Astrocyte (in vitro differentiated cells and primary cell): ENCODE results near the gene TGIF1. TPM values are rescaled to one million over a fixed set of nuclear protein-coding genes. Genes with fewer than 3 reads are reported as not detected.

Experiments used
- DNase-seq: peaks from one replicate; pipeline ENCODE4 v3.0.0-alpha.2; 2010; ENCODE audit warnings: low read depth
- FAIRE-seq: peaks from 2 replicates; lab custom pipeline; 2011; peaks lifted over from hg19 to GRCh38; lab: Jason Lieb, UNC
- H2AFZ ChIP-seq: 2 replicates; pipeline ENCODE4 v1.6.0; 2012; ENCODE audit warnings: low read depth, low read length, inconsistent platforms
- H3K27ac ChIP-seq: 2 replicates; pipeline ENCODE4 v1.5.1; 2011; ENCODE audit warnings: low read depth, low read length, inconsistent platforms
- H3K27me3 ChIP-seq: 2 replicates; pipeline ENCODE4 v1.6.0; 2011; ENCODE audit warnings: low read length, inconsistent platforms; ENCODE audit not compliant: insufficient read depth
- H3K36me3 ChIP-seq: 2 replicates; pipeline ENCODE4 v1.5.1; 2011; ENCODE audit warnings: low read length, inconsistent platforms; ENCODE audit not compliant: insufficient read depth
- H3K4me1 ChIP-seq: 2 replicates; pipeline ENCODE4 v1.5.1; 2011; ENCODE audit warnings: low read length, inconsistent platforms; ENCODE audit not compliant: insufficient read depth
- H3K4me2 ChIP-seq: 2 replicates; pipeline ENCODE4 v1.6.0; 2012; ENCODE audit warnings: low read length, inconsistent platforms
- H3K4me3 ChIP-seq: 2 replicates; pipeline ENCODE4 v1.5.1; 2011; ENCODE audit warnings: low read depth, mild to moderate bottlenecking, low read length, inconsistent platforms; ENCODE audit not compliant: insufficient read depth
- H3K79me2 ChIP-seq: 2 replicates; pipeline ENCODE4 v1.6.0; 2012; ENCODE audit warnings: mild to moderate bottlenecking, low read length, inconsistent platforms; ENCODE audit not compliant: insufficient read depth
- H3K9ac ChIP-seq: 2 replicates; pipeline ENCODE4 v1.6.0; 2012; ENCODE audit warnings: mild to moderate bottlenecking, low read length, inconsistent platforms
- H3K9me3 ChIP-seq: 2 replicates; pipeline ENCODE4 v1.5.1; 2012; ENCODE audit warnings: low read depth, mild to moderate bottlenecking, low read length, inconsistent platforms; ENCODE audit not compliant: insufficient read depth
- H4K20me1 ChIP-seq: 2 replicates; pipeline ENCODE4 v1.6.0; 2012; ENCODE audit warnings: low read length, inconsistent platforms; ENCODE audit not compliant: insufficient read depth
- H3K27ac Mint-ChIP-seq: one replicate; pipeline ENCODE4 v1.8.0; 2021; ENCODE audit warnings: mild to moderate bottlenecking, mixed read lengths; ENCODE audit not compliant: unreplicated experiment
- H3K27me3 Mint-ChIP-seq: one replicate; pipeline ENCODE4 v1.8.0; 2021; ENCODE audit warnings: low read depth, mixed read lengths; ENCODE audit not compliant: unreplicated experiment
- H3K36me3 Mint-ChIP-seq: one replicate; pipeline ENCODE4 v1.8.0; 2021; ENCODE audit warnings: low read depth, mixed read lengths; ENCODE audit not compliant: unreplicated experiment
- H3K4me1 Mint-ChIP-seq: one replicate; pipeline ENCODE4 v1.8.0; 2021; ENCODE audit warnings: low read depth, mixed read lengths; ENCODE audit not compliant: unreplicated experiment
- H3K4me3 Mint-ChIP-seq: one replicate; pipeline ENCODE4 v1.8.0; 2021; ENCODE audit warnings: mild to moderate bottlenecking, moderate library complexity, mixed read lengths; ENCODE audit not compliant: unreplicated experiment
- H3K9me3 Mint-ChIP-seq: one replicate; pipeline ENCODE4 v1.8.0; 2021; ENCODE audit warnings: mild to moderate bottlenecking, mixed read lengths; ENCODE audit not compliant: unreplicated experiment
- EZH2 ChIP-seq: IDR thresholded peaks from 2 replicates; pipeline ENCODE4 v1.6.1; 2012; ENCODE audit warnings: mild to moderate bottlenecking, low read length, inconsistent platforms; ENCODE audit not compliant: insufficient read depth
- total RNA-seq: library from RNA; stranded (reverse); gene quantifications from 2 replicates; pipeline ENCODE4 v1.2.1, GENCODE V29; 2021
- TF ChIP-seq, protein P1 (sequence below): IDR thresholded peaks from 2 replicates; pipeline ENCODE4 v1.5.1; 2011; ENCODE audit warnings: low read depth, mild to moderate bottlenecking, inconsistent platforms, low read length, moderate library complexity; ENCODE audit not compliant: insufficient read depth

TGIF1 gene
- total RNA-seq, 1 donor from 2014 or later = 128 TPM

DNA sequence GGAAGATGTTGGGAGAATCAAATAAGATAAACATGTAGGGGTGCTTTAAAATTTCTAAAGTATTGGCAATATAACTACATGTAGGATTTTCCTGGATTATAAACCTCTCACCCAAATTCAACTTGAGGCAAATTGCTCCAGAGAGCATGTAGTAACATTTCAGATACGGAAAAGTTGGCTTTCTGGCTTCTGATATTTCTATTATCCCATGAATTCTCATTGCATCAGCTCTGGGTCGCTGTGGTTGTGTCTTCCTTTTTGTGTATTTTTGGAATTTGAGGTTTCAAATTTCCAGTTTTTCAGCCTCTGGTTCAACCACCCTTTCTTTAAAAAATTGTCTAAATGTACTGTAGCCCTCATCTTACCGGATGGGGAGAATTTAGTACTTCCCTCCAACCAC lies 32.3 kb downstream of the TGIF1 start:
- no peak overlapping the region for H3K27ac ChIP-seq
- no peaks in the 10 kb centered on the region for H3K79me2 ChIP-seq
- Mint-ChIP-seq H3K4me3 (no peak overlapping the region), H3K27ac (no peak overlapping the region), H3K27me3 (no peaks in the 10 kb centered on the region), H3K9me3 (peaks cover 2% of the 10 kb centered on the region), H3K4me1 (peaks cover 5% of the 10 kb centered on the region), H3K36me3 (peaks cover 2% of the 10 kb centered on the region)
- H3K4me1 ChIP-seq = no peaks in the 10 kb centered on the region
- no peaks in the 10 kb centered on the region for H3K36me3 ChIP-seq
- no peak overlapping the region for H2AFZ ChIP-seq
- TF ChIP-seq, protein P1, sequence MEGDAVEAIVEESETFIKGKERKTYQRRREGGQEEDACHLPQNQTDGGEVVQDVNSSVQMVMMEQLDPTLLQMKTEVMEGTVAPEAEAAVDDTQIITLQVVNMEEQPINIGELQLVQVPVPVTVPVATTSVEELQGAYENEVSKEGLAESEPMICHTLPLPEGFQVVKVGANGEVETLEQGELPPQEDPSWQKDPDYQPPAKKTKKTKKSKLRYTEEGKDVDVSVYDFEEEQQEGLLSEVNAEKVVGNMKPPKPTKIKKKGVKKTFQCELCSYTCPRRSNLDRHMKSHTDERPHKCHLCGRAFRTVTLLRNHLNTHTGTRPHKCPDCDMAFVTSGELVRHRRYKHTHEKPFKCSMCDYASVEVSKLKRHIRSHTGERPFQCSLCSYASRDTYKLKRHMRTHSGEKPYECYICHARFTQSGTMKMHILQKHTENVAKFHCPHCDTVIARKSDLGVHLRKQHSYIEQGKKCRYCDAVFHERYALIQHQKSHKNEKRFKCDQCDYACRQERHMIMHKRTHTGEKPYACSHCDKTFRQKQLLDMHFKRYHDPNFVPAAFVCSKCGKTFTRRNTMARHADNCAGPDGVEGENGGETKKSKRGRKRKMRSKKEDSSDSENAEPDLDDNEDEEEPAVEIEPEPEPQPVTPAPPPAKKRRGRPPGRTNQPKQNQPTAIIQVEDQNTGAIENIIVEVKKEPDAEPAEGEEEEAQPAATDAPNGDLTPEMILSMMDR = no peak
- no peak for TF ChIP-seq EZH2
- no peaks in the 10 kb centered on the region for H3K27me3 ChIP-seq
- no peak overlapping the region for H3K9ac ChIP-seq
- no peak for FAIRE-seq
- no peak overlapping the region for H3K4me3 ChIP-seq
- H4K20me1 ChIP-seq = no peaks in the 10 kb centered on the region
- H3K9me3 ChIP-seq = no peaks in the 10 kb centered on the region
- DNase-seq = no peak
- no peak overlapping the region for H3K4me2 ChIP-seq

DNA sequence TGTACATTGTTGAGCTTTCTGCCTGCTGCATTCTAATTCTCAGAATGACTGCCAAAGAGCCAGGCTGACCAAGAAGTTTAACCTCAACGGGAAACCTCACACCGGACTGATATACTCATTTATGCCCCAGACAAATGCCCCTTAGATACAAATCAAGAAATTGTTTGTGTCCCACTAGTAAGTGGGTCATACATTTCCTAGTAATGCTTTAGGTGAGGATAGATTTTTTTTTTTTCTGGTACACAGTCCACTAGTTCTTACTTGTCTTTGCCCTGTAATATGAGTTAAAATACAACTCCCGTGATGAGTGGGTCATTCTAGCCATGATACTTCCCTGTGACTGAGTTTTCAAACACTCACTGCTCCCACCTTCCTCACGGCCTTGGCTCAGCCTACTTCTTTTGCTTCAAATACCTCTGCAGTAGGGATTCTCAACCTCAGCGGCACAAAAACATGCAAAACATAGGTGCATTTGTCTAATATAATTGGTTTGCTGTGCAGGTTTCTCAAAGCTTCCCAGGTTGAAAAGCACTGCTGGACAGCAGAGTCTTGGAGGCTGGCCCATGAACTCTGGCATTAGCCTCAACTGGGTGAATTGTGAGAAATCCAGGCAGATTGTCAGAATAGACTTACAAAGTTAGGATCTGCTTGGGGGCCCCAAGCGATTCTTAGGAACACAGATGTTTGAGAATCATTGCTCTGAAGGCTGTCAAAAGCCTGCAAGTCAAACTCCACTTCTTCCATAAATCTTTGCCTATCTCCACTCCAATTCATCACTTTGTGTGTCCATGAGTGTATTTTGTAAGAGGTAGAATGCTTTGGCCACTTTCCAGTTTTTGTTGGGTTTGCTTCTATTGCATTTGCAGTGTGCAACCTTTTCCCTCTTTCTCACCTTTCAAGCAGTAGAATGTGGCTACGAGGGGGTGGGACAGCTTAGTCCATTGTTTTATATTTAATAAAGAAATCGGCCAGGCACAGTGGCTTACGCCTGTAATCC lies 35.5 kb downstream of the TGIF1 start:
- Histone ChIP-seq H3K9ac (no peak overlapping the region), H3K36me3 (no peaks in the 10 kb centered on the region), H3K27ac (no peak overlapping the region), H4K20me1 (no peaks in the 10 kb centered on the region), H3K79me2 (no peaks in the 10 kb centered on the region), H3K27me3 (no peaks in the 10 kb centered on the region), H3K4me3 (no peak overlapping the region), H3K9me3 (no peaks in the 10 kb centered on the region), H3K4me2 (no peak overlapping the region), H3K4me1 (no peaks in the 10 kb centered on the region), H2AFZ (no peak overlapping the region)
- Mint-ChIP-seq H3K4me1 (peaks cover 5% of the 10 kb centered on the region), H3K27me3 (no peaks in the 10 kb centered on the region), H3K9me3 (no peaks in the 10 kb centered on the region), H3K36me3 (peaks cover 2% of the 10 kb centered on the region), H3K27ac (no peak overlapping the region), H3K4me3 (no peak overlapping the region)
- TF ChIP-seq EZH2 = no peak
- TF ChIP-seq, protein P1 = no peak
- FAIRE-seq (no peak), DNase-seq (peak; percentile 24)

DNA sequence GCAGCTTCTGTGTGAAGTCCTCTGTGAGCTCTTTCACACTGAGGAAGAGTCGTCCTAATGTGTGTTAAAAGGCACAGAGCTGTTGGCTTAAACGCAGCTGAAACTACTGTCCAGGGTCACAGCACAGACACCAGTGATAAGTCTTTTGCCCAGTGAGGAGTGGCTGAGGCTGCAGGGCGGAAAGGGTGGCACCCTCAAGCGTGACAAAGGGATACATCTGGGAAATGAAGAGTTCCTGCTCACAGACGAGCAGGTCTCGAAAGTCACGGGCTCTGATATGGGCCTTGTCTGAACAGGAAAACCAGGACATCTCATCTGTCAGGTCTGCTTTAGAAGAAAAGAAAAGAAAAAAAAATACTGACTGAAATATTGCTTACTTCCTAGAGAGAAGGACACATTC lies 36.5 kb downstream of the TGIF1 start:
- FAIRE-seq (no peak), DNase-seq (no peak)
- H3K9me3 ChIP-seq = no peaks in the 10 kb centered on the region
- H3K27me3 ChIP-seq = no peaks in the 10 kb centered on the region
- H3K36me3 Mint-ChIP-seq = no peaks in the 10 kb centered on the region
- H3K27ac ChIP-seq = no peak overlapping the region
- H2AFZ ChIP-seq = no peak overlapping the region
- no peak overlapping the region for H3K4me2 ChIP-seq
- no peaks in the 10 kb centered on the region for H3K36me3 ChIP-seq
- H3K27me3 Mint-ChIP-seq = no peaks in the 10 kb centered on the region
- peaks cover 5% of the 10 kb centered on the region for H3K4me1 Mint-ChIP-seq
- H4K20me1 ChIP-seq = no peaks in the 10 kb centered on the region
- no peak overlapping the region for H3K27ac Mint-ChIP-seq
- no peak overlapping the region for H3K4me3 ChIP-seq
- no peaks in the 10 kb centered on the region for H3K79me2 ChIP-seq
- H3K9ac ChIP-seq = no peak overlapping the region
- H3K9me3 Mint-ChIP-seq = no peaks in the 10 kb centered on the region
- no peak overlapping the region for H3K4me3 Mint-ChIP-seq
- TF ChIP-seq, protein P1 = no peak
- no peak for TF ChIP-seq EZH2
- H3K4me1 ChIP-seq = no peaks in the 10 kb centered on the region
